H1 (cell line): ENCODE data around the gene KPNA4. TPM values are rescaled to one million over a fixed set of nuclear protein-coding genes. Genes with fewer than 3 reads are reported as not detected.

Source experiments
- FOSL1 ChIP-seq: IDR thresholded peaks from 2 replicates; pipeline ENCODE4 v1.6.1; 2011; ENCODE audit warnings: mild to moderate bottlenecking, low read depth, low read length, moderate library complexity; ENCODE audit not compliant: insufficient read depth
- JUND ChIP-seq: IDR thresholded peaks from 2 replicates; pipeline ENCODE4 v1.6.1; 2011; ENCODE audit warnings: mild to moderate bottlenecking, improper control_type of control experiment, low read length
- KDM5A ChIP-seq: fragments of 200-600 bp; IDR thresholded peaks from 2 replicates; pipeline ENCODE4 v1.7.1; 2012; ENCODE audit warnings: mild to moderate bottlenecking, low read length, inconsistent platforms, mixed read lengths
- ZNF274 ChIP-seq: IDR thresholded peaks from 2 replicates; pipeline ENCODE4 v1.7.0; 2012; ENCODE audit warnings: low read length, borderline replicate concordance; ENCODE audit errors: extremely low read depth
- polyA plus RNA-seq, 7 experiments: library from polyadenylated mRNA; depleted of rRNA in 3 of 7; stranded (reverse) in 5 of 7; unstranded in 2 of 7; fragments of >200 nt in 5 of 7; fragments of 200-250 nt in 2 of 7; gene quantifications; 1 replicate in 5 of 7; 2 replicates in 1 of 7; 4 replicates in 1 of 7; pipeline versions ENCODE4 v1.2.1 to v1.2.3, GENCODE V29; 2011 to 2013; ENCODE audit warnings: missing spikeins in 2 of 7, mixed read lengths in 2 of 7
- total RNA-seq: library from RNA; stranded (reverse); fragmentation: NEBNext Ultra II Directional; extraction: Animal tissue kit (Norgen Biotek cat#: 25700); gene quantifications from 2 replicates; pipeline ENCODE4 v1.2.1, GENCODE V29; 2021

The KPNA4 gene
- total and polyA plus RNA-seq, 2 of the 8 experiments (the other 6 are each of a cell fraction or from before 2014, with no cell fraction given), result 13.2 to 81.9 TPM

- no peak for TF ChIP-seq KDM5A
- no peak for TF ChIP-seq JUND
- TF ChIP-seq FOSL1, result no peak
- TF ChIP-seq ZNF274, result no peak
These were observed 117.8 kb downstream of the KPNA4 start (continued) for GRCh38 chr3:160447544-160447943.
